Measurements from ENCODE around the gene POC1A. TPM values are rescaled to one million over a fixed set of nuclear protein-coding genes. Genes with fewer than 3 reads are reported as not detected.

The POC1A gene
- total and polyA plus RNA-seq, 3 donors from 2014 or later: 16.7 to 36.1 (median 21.7) TPM

DNA sequence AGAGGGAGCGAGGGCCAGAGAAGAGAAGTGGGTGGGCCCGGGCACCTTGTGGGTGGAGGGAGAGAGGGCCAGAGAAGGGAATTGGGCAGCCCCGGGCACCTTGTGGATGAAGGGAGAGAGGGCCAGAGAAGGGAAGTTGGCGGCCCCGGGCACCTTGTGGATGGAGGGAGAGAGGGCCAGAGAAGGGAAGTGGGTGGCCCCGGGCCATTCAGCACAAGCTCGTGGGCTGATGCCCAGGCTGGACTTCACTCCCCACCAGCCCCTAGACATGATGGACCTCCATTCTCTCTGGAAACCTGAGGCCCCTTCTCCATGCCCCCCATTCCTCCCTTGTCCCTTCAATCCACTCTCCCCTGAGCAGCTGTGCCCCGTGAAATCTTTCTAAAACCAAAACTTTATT lies 113.6 kb downstream of the POC1A start:
- Histone ChIP-seq H3K36me3 (ENCODE audit: low read depth, missing control alignments) (no peaks in the 10 kb centered on the region), H3K27me3 (no peaks in the 10 kb centered on the region), H3K27ac (no peak overlapping the region), H3K4me3 (no peak overlapping the region), H3K4me1 (peaks cover 15% of the 10 kb centered on the region), H3K9me3 (no peaks in the 10 kb centered on the region)
- intact Hi-C loops (cut with DNase I; ENCODE audit: low total_unique reads): no loop called here
- whole genome bisulfite sequencing, 2 donors: 83 to 84% methylated on average over 8 of the region's 8 CpGs
- TF ChIP-seq, protein P1, sequence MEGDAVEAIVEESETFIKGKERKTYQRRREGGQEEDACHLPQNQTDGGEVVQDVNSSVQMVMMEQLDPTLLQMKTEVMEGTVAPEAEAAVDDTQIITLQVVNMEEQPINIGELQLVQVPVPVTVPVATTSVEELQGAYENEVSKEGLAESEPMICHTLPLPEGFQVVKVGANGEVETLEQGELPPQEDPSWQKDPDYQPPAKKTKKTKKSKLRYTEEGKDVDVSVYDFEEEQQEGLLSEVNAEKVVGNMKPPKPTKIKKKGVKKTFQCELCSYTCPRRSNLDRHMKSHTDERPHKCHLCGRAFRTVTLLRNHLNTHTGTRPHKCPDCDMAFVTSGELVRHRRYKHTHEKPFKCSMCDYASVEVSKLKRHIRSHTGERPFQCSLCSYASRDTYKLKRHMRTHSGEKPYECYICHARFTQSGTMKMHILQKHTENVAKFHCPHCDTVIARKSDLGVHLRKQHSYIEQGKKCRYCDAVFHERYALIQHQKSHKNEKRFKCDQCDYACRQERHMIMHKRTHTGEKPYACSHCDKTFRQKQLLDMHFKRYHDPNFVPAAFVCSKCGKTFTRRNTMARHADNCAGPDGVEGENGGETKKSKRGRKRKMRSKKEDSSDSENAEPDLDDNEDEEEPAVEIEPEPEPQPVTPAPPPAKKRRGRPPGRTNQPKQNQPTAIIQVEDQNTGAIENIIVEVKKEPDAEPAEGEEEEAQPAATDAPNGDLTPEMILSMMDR (IDR thresholded peaks at IDR 0.05): no peak
- TF ChIP-seq POLR2A (IDR thresholded peaks at IDR 0.05): no peak
- DNase-seq: no peak

- no peak for TF ChIP-seq POLR2A (IDR thresholded peaks at IDR 0.05)
- TF ChIP-seq, protein P1 (IDR thresholded peaks at IDR 0.05): no peak
- Histone ChIP-seq H3K4me1 (peaks cover 15% of the 10 kb centered on the region), H3K27me3 (no peaks in the 10 kb centered on the region), H3K27ac (no peak overlapping the region), H3K9me3 (no peaks in the 10 kb centered on the region), H3K36me3 (ENCODE audit: low read depth, missing control alignments) (no peaks in the 10 kb centered on the region), H3K4me3 (no peak overlapping the region)
- 51 to 72% methylated on average over 15 to 17 of the region's 17 CpGs for WGBS, 2 donors
- DNase-seq: peak; percentile 96
- intact Hi-C loops (cut with DNase I; ENCODE audit: low total_unique reads): no loop called here
Measured at GRCh38 chr3:52039846-52040245, 114.4 kb downstream of the POC1A start.

DNA sequence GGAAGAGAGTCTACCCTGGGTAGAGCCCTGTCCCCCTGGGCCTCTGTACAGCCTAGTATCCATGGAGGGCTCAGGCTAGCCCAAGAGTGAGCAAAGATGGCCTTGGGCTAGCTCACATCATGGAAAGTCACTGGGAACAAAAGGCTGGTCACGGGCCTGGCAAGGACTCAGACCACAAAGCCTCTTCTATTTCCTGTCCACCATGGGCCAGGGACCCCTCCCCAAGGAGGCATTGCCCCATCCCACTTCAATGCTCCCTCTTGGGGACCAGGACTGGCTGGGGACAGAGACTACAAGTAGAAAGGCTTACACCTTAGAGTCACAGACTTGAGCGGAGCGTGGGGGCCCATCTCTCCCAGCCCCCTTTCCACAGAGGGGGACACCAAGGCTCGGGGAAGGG lies 114.8 kb downstream of the POC1A start:
- no peak for DNase-seq
- WGBS, 2 donors: 89 to 94% methylated on average over 4 of the region's 4 CpGs
- Histone ChIP-seq H3K9me3 (no peaks in the 10 kb centered on the region), H3K27me3 (no peaks in the 10 kb centered on the region), H3K36me3 (ENCODE audit: low read depth, missing control alignments) (no peaks in the 10 kb centered on the region), H3K4me3 (no peak overlapping the region), H3K4me1 (peaks cover 15% of the 10 kb centered on the region), H3K27ac (no peak overlapping the region)
- TF ChIP-seq, protein P1 (IDR thresholded peaks at IDR 0.05): no peak
- TF ChIP-seq POLR2A (IDR thresholded peaks at IDR 0.05): no peak
- intact Hi-C loops (cut with DNase I; ENCODE audit: low total_unique reads): no loop called here

DNA sequence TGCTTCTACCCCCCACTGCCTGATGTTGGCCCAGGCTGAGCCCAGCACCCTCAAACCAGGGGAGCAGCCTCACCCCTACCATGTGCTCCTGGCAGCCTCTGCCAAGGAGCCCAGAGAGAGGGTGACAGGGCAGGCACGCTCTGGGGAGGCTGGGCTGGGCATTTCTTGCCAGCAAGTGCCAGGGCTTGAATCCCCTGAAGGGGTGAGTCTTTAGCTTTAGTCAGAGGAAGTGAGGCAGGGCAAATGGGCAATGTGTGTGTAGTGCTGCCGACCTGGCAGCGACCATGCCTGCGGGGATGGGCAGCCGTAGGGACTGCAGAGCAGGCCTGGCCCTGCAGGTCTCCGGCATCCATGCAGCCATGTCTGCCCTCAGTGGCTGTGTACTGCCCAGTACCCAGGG lies 116.0 kb downstream of the POC1A start:
- intact Hi-C loops (cut with DNase I; ENCODE audit: low total_unique reads): no loop called here
- no peak for TF ChIP-seq POLR2A (IDR thresholded peaks at IDR 0.05)
- TF ChIP-seq, protein P1 (IDR thresholded peaks at IDR 0.05): no peak
- H3K27ac ChIP-seq: no peak overlapping the region
- no peaks in the 10 kb centered on the region for H3K9me3 ChIP-seq
- no peak for DNase-seq
- no peaks in the 10 kb centered on the region for H3K27me3 ChIP-seq
- WGBS, 2 donors: 100% methylated on average over 2 to 6 of the region's 6 CpGs
- H3K4me3 ChIP-seq: no peak overlapping the region
- H3K36me3 ChIP-seq (ENCODE audit: low read depth, missing control alignments): no peaks in the 10 kb centered on the region
- H3K4me1 ChIP-seq: peaks cover 15% of the 10 kb centered on the region

DNA sequence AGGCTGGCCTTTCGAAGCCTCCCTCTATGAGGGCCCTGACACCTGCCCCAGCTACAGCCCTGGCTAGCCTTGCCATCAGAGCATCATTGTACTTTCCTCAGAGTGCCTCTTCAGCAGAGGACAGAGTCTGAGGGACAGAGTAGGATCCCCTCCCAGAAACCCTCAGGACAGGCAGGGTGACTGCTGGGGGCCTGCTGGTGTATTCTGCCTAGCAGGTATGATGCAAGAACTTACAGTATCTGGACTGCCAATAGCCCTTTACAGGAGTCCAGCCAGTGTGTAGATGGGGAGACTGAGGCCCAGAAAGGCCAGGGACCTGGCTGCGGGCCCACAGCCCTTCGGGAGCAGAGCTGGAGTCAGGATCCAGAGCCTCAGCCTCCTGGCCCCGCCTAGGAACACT lies 116.9 kb downstream of the POC1A start:
- no peaks in the 10 kb centered on the region for H3K36me3 ChIP-seq (ENCODE audit: low read depth, missing control alignments)
- DNase-seq: no peak
- WGBS, 2 donors: 98 to 100% methylated on average over 1 to 4 of the region's 4 CpGs
- no peaks in the 10 kb centered on the region for H3K27me3 ChIP-seq
- TF ChIP-seq, protein P1 (IDR thresholded peaks at IDR 0.05): no peak
- TF ChIP-seq POLR2A (IDR thresholded peaks at IDR 0.05): no peak
- intact Hi-C loops (cut with DNase I; ENCODE audit: low total_unique reads): no loop called here
- H3K9me3 ChIP-seq: no peaks in the 10 kb centered on the region
- H3K4me3 ChIP-seq: no peak overlapping the region
- H3K4me1 ChIP-seq: peaks cover 15% of the 10 kb centered on the region
- no peak overlapping the region for H3K27ac ChIP-seq

Measured in testis (tissue), 3 donors.